ENCODE results near the gene WSCD1.

The WSCD1 gene

DNA sequence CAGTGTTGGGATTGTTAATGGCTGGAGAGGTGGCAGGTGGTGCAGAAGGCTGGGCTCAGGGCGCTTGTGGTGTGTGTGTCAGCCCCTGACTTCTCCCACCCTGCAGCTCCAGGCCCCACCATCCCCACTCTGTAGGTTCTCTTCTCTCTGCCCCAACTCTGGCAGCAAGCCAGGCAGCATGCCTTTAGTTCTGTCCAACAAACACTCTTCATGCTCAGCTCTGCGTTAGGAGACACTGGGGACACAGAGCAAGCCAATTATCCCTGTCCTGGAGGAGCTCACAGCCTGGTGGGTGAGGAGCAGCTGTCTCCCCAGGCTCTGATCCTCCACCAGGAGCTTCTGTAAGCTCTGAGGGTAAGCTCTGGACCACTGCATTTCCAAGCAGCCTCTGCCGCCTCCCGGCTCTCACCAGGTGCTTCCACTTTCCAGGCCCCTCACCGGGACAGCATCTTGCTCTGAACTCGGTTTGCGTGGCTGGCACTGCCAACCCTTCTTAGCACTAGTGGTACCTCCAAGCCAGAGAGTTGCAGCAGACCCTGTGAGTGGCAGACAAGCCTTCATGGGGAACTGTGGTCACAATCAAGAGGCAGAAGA is 34.3 kb upstream of the WSCD1 start:
- ATAC-seq, result no peak
- no peak for TF ChIP-seq ZNF70 (CRISPR knock-in tag; IDR thresholded peaks at IDR 0.05)
- TF ChIP-seq ZFP30 (CRISPR knock-in tag; IDR thresholded peaks at IDR 0.05), result no peak
- no peak for TF ChIP-seq CSDC2 (CRISPR knock-in tag; IDR thresholded peaks at IDR 0.05)
- TF ChIP-seq, protein P1, sequence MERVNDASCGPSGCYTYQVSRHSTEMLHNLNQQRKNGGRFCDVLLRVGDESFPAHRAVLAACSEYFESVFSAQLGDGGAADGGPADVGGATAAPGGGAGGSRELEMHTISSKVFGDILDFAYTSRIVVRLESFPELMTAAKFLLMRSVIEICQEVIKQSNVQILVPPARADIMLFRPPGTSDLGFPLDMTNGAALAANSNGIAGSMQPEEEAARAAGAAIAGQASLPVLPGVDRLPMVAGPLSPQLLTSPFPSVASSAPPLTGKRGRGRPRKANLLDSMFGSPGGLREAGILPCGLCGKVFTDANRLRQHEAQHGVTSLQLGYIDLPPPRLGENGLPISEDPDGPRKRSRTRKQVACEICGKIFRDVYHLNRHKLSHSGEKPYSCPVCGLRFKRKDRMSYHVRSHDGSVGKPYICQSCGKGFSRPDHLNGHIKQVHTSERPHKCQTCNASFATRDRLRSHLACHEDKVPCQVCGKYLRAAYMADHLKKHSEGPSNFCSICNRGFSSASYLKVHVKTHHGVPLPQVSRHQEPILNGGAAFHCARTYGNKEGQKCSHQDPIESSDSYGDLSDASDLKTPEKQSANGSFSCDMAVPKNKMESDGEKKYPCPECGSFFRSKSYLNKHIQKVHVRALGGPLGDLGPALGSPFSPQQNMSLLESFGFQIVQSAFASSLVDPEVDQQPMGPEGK (CRISPR knock-in tag; IDR thresholded peaks at IDR 0.05; ENCODE audit: borderline replicate concordance), result no peak
- TF ChIP-seq OSR1 (CRISPR knock-in tag; IDR thresholded peaks at IDR 0.05), result no peak
- TF ChIP-seq ESRRG (CRISPR knock-in tag; IDR thresholded peaks at IDR 0.05), result no peak
- no peak for TF ChIP-seq ZFP3 (CRISPR knock-in tag; IDR thresholded peaks at IDR 0.05)
- no peak for TF ChIP-seq ISL1 (CRISPR knock-in tag; IDR thresholded peaks at IDR 0.05)
- TF ChIP-seq, protein P2, sequence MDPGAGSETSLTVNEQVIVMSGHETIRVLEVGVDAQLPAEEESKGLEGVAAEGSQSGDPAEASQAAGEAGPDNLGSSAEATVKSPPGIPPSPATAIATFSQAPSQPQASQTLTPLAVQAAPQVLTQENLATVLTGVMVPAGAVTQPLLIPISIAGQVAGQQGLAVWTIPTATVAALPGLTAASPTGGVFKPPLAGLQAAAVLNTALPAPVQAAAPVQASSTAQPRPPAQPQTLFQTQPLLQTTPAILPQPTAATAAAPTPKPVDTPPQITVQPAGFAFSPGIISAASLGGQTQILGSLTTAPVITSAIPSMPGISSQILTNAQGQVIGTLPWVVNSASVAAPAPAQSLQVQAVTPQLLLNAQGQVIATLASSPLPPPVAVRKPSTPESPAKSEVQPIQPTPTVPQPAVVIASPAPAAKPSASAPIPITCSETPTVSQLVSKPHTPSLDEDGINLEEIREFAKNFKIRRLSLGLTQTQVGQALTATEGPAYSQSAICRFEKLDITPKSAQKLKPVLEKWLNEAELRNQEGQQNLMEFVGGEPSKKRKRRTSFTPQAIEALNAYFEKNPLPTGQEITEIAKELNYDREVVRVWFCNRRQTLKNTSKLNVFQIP (CRISPR knock-in tag; IDR thresholded peaks at IDR 0.05; ENCODE audit: borderline replicate concordance, low read depth), result no peak
- no peak for TF ChIP-seq ZC3H10 (CRISPR knock-in tag; IDR thresholded peaks at IDR 0.05)

DNA sequence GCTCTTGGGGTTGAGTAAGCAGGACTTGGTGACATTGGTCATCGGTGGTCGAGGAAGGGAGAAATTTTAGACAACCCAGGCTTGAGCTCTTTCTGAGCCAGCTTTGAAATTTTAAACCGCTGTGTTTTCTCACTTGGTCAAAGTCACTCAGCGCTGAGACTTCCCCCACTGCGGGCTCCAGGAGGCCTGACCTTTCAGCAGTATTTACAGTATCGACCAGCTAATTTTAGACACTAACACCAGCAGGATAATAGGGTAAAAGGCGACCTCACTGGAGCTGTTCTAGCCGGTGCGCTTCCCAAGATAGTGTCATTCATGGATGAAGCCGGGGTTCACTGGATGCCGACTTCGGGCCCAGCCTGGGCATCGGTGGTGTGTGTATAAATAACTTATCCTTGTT is 29.7 kb upstream of the WSCD1 start:
- no peak for ATAC-seq
- TF ChIP-seq ZNF565 (CRISPR knock-in tag; conservative IDR thresholded peaks at IDR 0.05; ENCODE audit: low read depth), result no peak
- TF ChIP-seq, protein P3, sequence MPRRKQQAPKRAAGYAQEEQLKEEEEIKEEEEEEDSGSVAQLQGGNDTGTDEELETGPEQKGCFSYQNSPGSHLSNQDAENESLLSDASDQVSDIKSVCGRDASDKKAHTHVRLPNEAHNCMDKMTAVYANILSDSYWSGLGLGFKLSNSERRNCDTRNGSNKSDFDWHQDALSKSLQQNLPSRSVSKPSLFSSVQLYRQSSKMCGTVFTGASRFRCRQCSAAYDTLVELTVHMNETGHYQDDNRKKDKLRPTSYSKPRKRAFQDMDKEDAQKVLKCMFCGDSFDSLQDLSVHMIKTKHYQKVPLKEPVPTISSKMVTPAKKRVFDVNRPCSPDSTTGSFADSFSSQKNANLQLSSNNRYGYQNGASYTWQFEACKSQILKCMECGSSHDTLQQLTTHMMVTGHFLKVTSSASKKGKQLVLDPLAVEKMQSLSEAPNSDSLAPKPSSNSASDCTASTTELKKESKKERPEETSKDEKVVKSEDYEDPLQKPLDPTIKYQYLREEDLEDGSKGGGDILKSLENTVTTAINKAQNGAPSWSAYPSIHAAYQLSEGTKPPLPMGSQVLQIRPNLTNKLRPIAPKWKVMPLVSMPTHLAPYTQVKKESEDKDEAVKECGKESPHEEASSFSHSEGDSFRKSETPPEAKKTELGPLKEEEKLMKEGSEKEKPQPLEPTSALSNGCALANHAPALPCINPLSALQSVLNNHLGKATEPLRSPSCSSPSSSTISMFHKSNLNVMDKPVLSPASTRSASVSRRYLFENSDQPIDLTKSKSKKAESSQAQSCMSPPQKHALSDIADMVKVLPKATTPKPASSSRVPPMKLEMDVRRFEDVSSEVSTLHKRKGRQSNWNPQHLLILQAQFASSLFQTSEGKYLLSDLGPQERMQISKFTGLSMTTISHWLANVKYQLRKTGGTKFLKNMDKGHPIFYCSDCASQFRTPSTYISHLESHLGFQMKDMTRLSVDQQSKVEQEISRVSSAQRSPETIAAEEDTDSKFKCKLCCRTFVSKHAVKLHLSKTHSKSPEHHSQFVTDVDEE (CRISPR knock-in tag; IDR thresholded peaks at IDR 0.05), result no peak
- no peak for TF ChIP-seq ZFP30 (CRISPR knock-in tag; IDR thresholded peaks at IDR 0.05)
- TF ChIP-seq ESRRG (CRISPR knock-in tag; IDR thresholded peaks at IDR 0.05), result no peak
- TF ChIP-seq RARB (CRISPR knock-in tag; IDR thresholded peaks at IDR 0.05), result no peak
- TF ChIP-seq, protein P1 (CRISPR knock-in tag; IDR thresholded peaks at IDR 0.05; ENCODE audit: borderline replicate concordance), result no peak
- no peak for TF ChIP-seq SNAI2 (CRISPR knock-in tag; IDR thresholded peaks at IDR 0.05)
- no peak for TF ChIP-seq ZFP3 (CRISPR knock-in tag; IDR thresholded peaks at IDR 0.05)
- no peak for TF ChIP-seq BACH2 (CRISPR knock-in tag; IDR thresholded peaks at IDR 0.05; ENCODE audit: borderline replicate concordance)
- TF ChIP-seq PPARA (CRISPR knock-in tag; IDR thresholded peaks at IDR 0.05; ENCODE audit: borderline replicate concordance), result no peak
- TF ChIP-seq CSDC2 (CRISPR knock-in tag; IDR thresholded peaks at IDR 0.05), result no peak
- no peak for TF ChIP-seq ZNF8 (CRISPR knock-in tag; IDR thresholded peaks at IDR 0.05)
- TF ChIP-seq, protein P4, sequence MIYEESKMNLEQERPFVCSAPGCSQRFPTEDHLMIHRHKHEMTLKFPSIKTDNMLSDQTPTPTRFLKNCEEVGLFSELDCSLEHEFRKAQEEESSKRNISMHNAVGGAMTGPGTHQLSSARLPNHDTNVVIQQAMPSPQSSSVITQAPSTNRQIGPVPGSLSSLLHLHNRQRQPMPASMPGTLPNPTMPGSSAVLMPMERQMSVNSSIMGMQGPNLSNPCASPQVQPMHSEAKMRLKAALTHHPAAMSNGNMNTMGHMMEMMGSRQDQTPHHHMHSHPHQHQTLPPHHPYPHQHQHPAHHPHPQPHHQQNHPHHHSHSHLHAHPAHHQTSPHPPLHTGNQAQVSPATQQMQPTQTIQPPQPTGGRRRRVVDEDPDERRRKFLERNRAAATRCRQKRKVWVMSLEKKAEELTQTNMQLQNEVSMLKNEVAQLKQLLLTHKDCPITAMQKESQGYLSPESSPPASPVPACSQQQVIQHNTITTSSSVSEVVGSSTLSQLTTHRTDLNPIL (CRISPR knock-in tag; IDR thresholded peaks at IDR 0.05; ENCODE audit: low read depth), result no peak
- TF ChIP-seq ISL1 (CRISPR knock-in tag; IDR thresholded peaks at IDR 0.05), result no peak
- TF ChIP-seq ZC3H10 (CRISPR knock-in tag; IDR thresholded peaks at IDR 0.05), result no peak

DNA sequence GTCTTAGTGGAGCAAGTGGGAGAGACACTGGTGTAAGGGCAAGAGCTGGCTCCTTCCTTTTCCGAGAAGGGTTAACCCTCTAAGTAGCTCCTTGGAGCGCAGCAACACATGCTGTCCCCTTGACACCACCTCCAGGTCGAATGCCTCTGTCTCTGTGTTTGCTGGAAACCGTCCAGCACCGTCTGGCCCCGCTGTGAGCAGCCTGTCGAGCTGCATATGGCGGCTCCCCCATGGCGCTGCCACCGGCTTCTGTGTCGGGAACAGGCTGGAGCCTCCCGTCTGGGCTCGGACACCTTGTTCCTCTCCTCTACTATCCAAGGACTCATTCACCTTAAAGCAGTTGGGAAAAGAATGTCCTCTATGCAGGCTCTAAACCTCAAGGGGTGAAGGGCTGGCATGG is 28.9 kb upstream of the WSCD1 start:
- no peak for ATAC-seq
- TF ChIP-seq, protein P5, sequence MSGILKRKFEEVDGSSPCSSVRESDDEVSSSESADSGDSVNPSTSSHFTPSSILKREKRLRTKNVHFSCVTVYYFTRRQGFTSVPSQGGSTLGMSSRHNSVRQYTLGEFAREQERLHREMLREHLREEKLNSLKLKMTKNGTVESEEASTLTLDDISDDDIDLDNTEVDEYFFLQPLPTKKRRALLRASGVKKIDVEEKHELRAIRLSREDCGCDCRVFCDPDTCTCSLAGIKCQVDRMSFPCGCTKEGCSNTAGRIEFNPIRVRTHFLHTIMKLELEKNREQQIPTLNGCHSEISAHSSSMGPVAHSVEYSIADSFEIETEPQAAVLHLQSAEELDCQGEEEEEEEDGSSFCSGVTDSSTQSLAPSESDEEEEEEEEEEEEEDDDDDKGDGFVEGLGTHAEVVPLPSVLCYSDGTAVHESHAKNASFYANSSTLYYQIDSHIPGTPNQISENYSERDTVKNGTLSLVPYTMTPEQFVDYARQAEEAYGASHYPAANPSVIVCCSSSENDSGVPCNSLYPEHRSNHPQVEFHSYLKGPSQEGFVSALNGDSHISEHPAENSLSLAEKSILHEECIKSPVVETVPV (CRISPR knock-in tag; IDR thresholded peaks at IDR 0.05), result no peak
- TF ChIP-seq TOX (CRISPR knock-in tag; IDR thresholded peaks at IDR 0.05; ENCODE audit: borderline replicate concordance) (no peak), TCF4 (CRISPR knock-in tag; IDR thresholded peaks at IDR 0.05; ENCODE audit: borderline replicate concordance) (no peak), ESRRG (CRISPR knock-in tag; IDR thresholded peaks at IDR 0.05) (no peak), ZNF8 (CRISPR knock-in tag; IDR thresholded peaks at IDR 0.05) (no peak), RARB (CRISPR knock-in tag; IDR thresholded peaks at IDR 0.05) (no peak), ZNF565 (CRISPR knock-in tag; conservative IDR thresholded peaks at IDR 0.05; ENCODE audit: low read depth) (no peak), ARNTL (CRISPR knock-in tag; IDR thresholded peaks at IDR 0.05; ENCODE audit: borderline replicate concordance, low read depth) (no peak), GLIS3 (CRISPR knock-in tag; IDR thresholded peaks at IDR 0.05) (no peak)
- TF ChIP-seq, protein P1 (CRISPR knock-in tag; IDR thresholded peaks at IDR 0.05; ENCODE audit: borderline replicate concordance), result no peak
- TF ChIP-seq, protein P4 (CRISPR knock-in tag; IDR thresholded peaks at IDR 0.05; ENCODE audit: low read depth), result no peak
